GM10847 (cell line): ENCODE measurements around the gene OPRL1.

Experiments
- POLR2A ChIP-seq: IDR thresholded peaks from 2 replicates; pipeline ENCODE4 v1.6.1; 2011; ENCODE audit not compliant: insufficient read length; ENCODE audit errors: extremely low read depth

OPRL1 gene

GRCh38 chr20:64095927-64096326, 16.0 kb downstream of the OPRL1 start:
- no peak for TF ChIP-seq POLR2A

- no peak for TF ChIP-seq POLR2A
Observed at GRCh38 chr20:64096535-64096934, 16.7 kb downstream of the OPRL1 start.

GRCh38 chr20:64098471-64099013, 18.7 kb downstream of the OPRL1 start:
- no peak for TF ChIP-seq POLR2A

GRCh38 chr20:64099086-64099786, 19.4 kb downstream of the OPRL1 start:
- TF ChIP-seq POLR2A: no peak

- TF ChIP-seq POLR2A: no peak
Observed at GRCh38 chr20:64099880-64100565, 20.1 kb downstream of the OPRL1 start.

- TF ChIP-seq POLR2A: no peak
Observed at GRCh38 chr20:64100566-64100888, 20.6 kb downstream of the OPRL1 start.

GRCh38 chr20:64100946-64101688, 21.2 kb downstream of the OPRL1 start:
- no peak for TF ChIP-seq POLR2A

- TF ChIP-seq POLR2A: no peak
Observed at GRCh38 chr20:64101731-64102621, 22.1 kb downstream of the OPRL1 start.

GRCh38 chr20:64102647-64103354, 22.9 kb downstream of the OPRL1 start:
- no peak for TF ChIP-seq POLR2A

- TF ChIP-seq POLR2A: no peak
Observed at GRCh38 chr20:64103871-64104666, 24.2 kb downstream of the OPRL1 start.

- no peak for TF ChIP-seq POLR2A
Observed at GRCh38 chr20:64104667-64105451, 25.0 kb downstream of the OPRL1 start.

- TF ChIP-seq POLR2A: no peak
Observed at GRCh38 chr20:64105846-64106434, 26.1 kb downstream of the OPRL1 start.
